Activated naive CD4-positive, alpha-beta T cell treated with anti-CD3 and anti-CD28 coated beads for 36 hours (primary cell): ENCODE data around the gene PIAS1. TPM values are rescaled to one million over a fixed set of nuclear protein-coding genes. Genes with fewer than 3 reads are reported as not detected.

Source experiments
- total RNA-seq, 2 experiments: library from RNA; stranded (reverse); gene quantifications; one replicate each; pipeline ENCODE4 v1.2.3, GENCODE V29; 2021

The PIAS1 gene
- total RNA-seq, 2 experiments from 2014 or later = 29.8 to 33.4 TPM

Other genes starting within 250 kb of the PIAS1 start
- gene SKOR1, start 228.8 kb upstream of the PIAS1 start, total RNA-seq = under 1 TPM; 0.07 to 0.15 TPM
- gene RNU6-1, start 214.3 kb upstream of the PIAS1 start, total RNA-seq = not detected
- gene CALML4, start 151.0 kb downstream of the PIAS1 start, total RNA-seq = 10 to 100 TPM in 1 of 2 experiments, 1 to 10 TPM in 1; 8.5 to 11.4 TPM
- 10 to 100 TPM; 30.5 to 34.2 TPM for gene CLN6, start 175.4 kb downstream of the PIAS1 start, total RNA-seq
- gene FEM1B, start 223.4 kb downstream of the PIAS1 start, total RNA-seq = 10 to 100 TPM; 30.3 to 34.2 TPM